H1 (cell line): Measurements from ENCODE around the gene GLDC. TPM values are rescaled to one million over a fixed set of nuclear protein-coding genes. Genes with fewer than 3 reads are reported as not detected.

Experiments used
- ATF2 ChIP-seq: IDR thresholded peaks from 2 replicates; pipeline ENCODE4 v1.6.1; 2012; ENCODE audit warnings: low read length, inconsistent platforms
- CEBPB ChIP-seq: IDR thresholded peaks from 2 replicates; pipeline ENCODE4 v1.6.1; 2012; ENCODE audit warnings: low read depth, low read length
- CHD7 ChIP-seq: fragments of 300-600 bp; sonication (generic); IDR thresholded peaks from 2 replicates; pipeline ENCODE4 v1.7.1; 2012; ENCODE audit warnings: low read length, moderate library complexity, mild to moderate bottlenecking, inconsistent platforms; ENCODE audit not compliant: insufficient replicate concordance
- GABPA ChIP-seq: IDR thresholded peaks from 2 replicates; pipeline ENCODE4 v1.6.1; 2011; ENCODE audit warnings: mild to moderate bottlenecking, low read length, moderate library complexity, borderline replicate concordance; ENCODE audit not compliant: insufficient read depth
- HDAC2 ChIP-seq, 2 experiments: fragments of 300-600 bp in 1 of 2; sonication (generic) in 1 of 2; IDR thresholded peaks; 2 replicates each; pipeline ENCODE4 v1.6.1; 2011 to 2012; ENCODE audit warnings: low read depth in 2 of 2, low read length in 2 of 2, mild to moderate bottlenecking in 2 of 2, moderate library complexity in 2 of 2, borderline replicate concordance in 1 of 2, inconsistent platforms in 1 of 2
- RNF2 ChIP-seq: fragments of 200-900, 300-1000 bp; sonication (generic); IDR thresholded peaks from 2 replicates; pipeline ENCODE4 v1.7.1; 2016; ENCODE audit warnings: borderline replicate concordance, low read depth, mild to moderate bottlenecking, antibody characterized with exemption, low read length; ENCODE audit not compliant: poor library complexity, severe bottlenecking; ENCODE audit errors: missing control alignments
- SP1 ChIP-seq: IDR thresholded peaks from 2 replicates; pipeline ENCODE4 v1.6.1; 2011; ENCODE audit warnings: low read depth, low read length
- SP4 ChIP-seq: IDR thresholded peaks from 2 replicates; pipeline ENCODE4 v1.6.1; 2012; ENCODE audit warnings: low read length, inconsistent platforms
- ZNF274 ChIP-seq: IDR thresholded peaks from 2 replicates; pipeline ENCODE4 v1.7.0; 2012; ENCODE audit warnings: low read length, borderline replicate concordance; ENCODE audit errors: extremely low read depth
- polyA plus RNA-seq, 7 experiments: library from polyadenylated mRNA; depleted of rRNA in 3 of 7; stranded (reverse) in 5 of 7; unstranded in 2 of 7; fragments of >200 nt in 5 of 7; fragments of 200-250 nt in 2 of 7; gene quantifications; 1 replicate in 5 of 7; 2 replicates in 1 of 7; 4 replicates in 1 of 7; pipeline versions ENCODE4 v1.2.1 to v1.2.3, GENCODE V29; 2011 to 2013; ENCODE audit warnings: missing spikeins in 2 of 7, mixed read lengths in 2 of 7
- total RNA-seq: library from RNA; stranded (reverse); fragmentation: NEBNext Ultra II Directional; extraction: Animal tissue kit (Norgen Biotek cat#: 25700); gene quantifications from 2 replicates; pipeline ENCODE4 v1.2.1, GENCODE V29; 2021

Gene GLDC
- total and polyA plus RNA-seq, 2 of the 8 experiments (the other 6 are each of a cell fraction or from before 2014, with no cell fraction given) = 48.8 to 101 TPM

- TF ChIP-seq CHD7 (no peak), SP4 (no peak), ZNF274 (no peak), CEBPB (no peak), ATF2 (no peak), SP1 (no peak), HDAC2 (IDR thresholded peaks at IDR 0.05; ENCODE audit: borderline replicate concordance in 1 of 2, low read depth in 2 of 2, low read length in 2 of 2) (no peak), RNF2 (no peak), GABPA (no peak)
Measured at GRCh38 chr9:6579613-6580012, 65.9 kb downstream of the GLDC start (continued).
